KOPT-K1 (cell line): ENCODE data around the gene ADTRP.

Experiments used
- H3K27ac ChIP-seq: fragments of 200-600 bp; sonication (generic); 2 replicates; pipeline ENCODE4 v1.5.1; 2016; ENCODE audit warnings: antibody characterized with exemption, mild to moderate bottlenecking, low read depth, low read length; ENCODE audit not compliant: poor library complexity, severe bottlenecking
- H3K36me3 ChIP-seq: fragments of 200-600 bp; sonication (generic); 2 replicates; pipeline ENCODE4 v1.5.1; 2017; ENCODE audit warnings: antibody characterized with exemption, mild to moderate bottlenecking, low read length, moderate library complexity; ENCODE audit not compliant: insufficient read depth
- H3K9me3 ChIP-seq: fragments of 200-600 bp; sonication (generic); 2 replicates; pipeline ENCODE4 v1.5.1; 2017; ENCODE audit warnings: antibody characterized with exemption, low read length, mild to moderate bottlenecking; ENCODE audit not compliant: insufficient read depth, poor library complexity, severe bottlenecking

Gene ADTRP

GRCh38 chr6:11738234-11738633 lies 40.4 kb downstream of the ADTRP start:
- Histone ChIP-seq H3K9me3 (no peaks in the 10 kb centered on the region), H3K27ac (no peak overlapping the region), H3K36me3 (no peaks in the 10 kb centered on the region)

DNA sequence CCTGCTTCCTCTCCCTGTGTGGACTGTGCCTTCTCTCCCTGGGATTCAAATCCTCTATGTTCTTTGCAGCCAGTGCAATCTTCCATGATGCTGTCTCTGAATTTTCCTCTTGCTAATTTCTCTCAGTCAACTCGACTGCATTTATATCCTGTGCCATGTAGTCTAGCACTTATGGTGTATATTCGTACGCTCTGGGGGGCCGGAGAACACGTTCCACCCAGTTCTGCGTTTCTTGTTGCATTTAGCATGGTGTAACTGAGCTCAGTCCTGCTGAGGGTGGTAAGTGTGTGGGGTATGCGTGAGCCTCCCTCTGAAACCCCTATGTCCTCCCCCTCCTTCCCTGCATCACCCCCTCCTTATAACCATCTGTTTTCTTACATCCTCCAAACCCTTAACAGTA lies 42.0 kb downstream of the ADTRP start:
- H3K27ac ChIP-seq = no peak overlapping the region
- no peaks in the 10 kb centered on the region for H3K36me3 ChIP-seq
- no peaks in the 10 kb centered on the region for H3K9me3 ChIP-seq

DNA sequence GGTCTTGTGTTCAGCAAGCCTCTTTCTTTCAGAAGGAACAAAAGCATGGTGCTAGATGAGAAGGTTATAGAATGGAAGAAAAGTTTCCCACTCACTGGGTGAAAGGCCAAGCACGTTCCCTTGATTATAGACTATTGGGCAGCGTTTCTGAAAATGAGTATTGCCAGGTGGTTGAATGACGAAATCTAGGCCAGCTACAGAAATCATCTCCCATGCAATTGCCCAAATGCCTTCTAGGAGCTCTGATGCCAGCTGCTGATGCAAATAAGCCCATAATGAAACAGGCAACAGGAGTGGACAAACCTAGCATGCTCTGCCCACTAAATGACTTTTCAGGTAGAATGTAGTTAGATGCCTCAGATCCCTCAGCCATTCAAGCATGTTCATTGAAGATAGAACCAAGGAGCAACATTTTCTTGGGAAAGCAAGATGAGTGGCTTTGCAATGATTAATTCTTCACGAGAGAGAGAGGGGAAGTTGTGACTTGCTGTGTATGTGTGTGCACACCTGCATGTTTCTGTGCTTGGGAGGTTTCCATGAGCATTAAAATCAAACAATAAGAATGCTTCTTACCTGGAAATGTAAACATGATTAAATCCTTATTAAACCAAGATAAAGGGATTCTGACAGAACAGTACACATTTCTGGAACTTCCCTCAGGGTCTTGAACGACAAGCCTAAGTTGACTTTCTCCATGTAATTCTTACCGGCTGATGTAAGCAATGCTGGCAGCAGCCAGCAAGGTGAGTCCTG lies 43.6 kb downstream of the ADTRP start:
- Histone ChIP-seq H3K36me3 (no peaks in the 10 kb centered on the region), H3K9me3 (no peaks in the 10 kb centered on the region), H3K27ac (no peak overlapping the region)

DNA sequence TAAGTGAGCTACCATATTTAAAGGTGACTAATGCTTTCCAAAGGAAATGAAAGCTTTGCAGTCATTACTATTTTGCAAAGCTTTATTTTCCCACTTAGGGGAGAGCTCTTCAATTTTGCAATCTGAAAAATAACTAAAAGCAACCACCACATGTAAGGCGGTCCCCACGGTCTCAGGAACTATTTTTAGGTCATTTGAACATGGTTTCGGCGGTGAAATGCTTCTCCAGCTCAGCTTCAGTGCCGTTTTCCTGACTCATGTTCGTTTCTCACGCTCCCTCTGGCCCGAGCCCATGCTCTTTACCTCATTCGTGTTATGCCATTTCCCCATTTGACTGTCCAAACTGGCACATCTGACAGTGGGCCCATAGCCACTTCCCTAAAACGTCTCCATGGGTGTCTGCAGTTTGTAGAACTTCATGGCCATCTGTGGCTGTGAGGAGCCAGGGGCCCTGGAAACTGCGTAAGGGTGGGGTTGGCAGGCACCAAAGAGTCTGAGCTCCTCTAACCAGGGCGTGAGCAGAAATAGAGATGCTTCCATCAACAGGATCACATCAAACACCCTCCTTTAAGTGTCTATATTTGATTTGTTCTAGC lies 46.5 kb downstream of the ADTRP start:
- no peak overlapping the region for H3K27ac ChIP-seq
- no peaks in the 10 kb centered on the region for H3K9me3 ChIP-seq
- H3K36me3 ChIP-seq = no peaks in the 10 kb centered on the region

GRCh38 chr6:11731423-11731822 lies 47.2 kb downstream of the ADTRP start:
- Histone ChIP-seq H3K36me3 (no peaks in the 10 kb centered on the region), H3K27ac (no peak overlapping the region), H3K9me3 (no peaks in the 10 kb centered on the region)

DNA sequence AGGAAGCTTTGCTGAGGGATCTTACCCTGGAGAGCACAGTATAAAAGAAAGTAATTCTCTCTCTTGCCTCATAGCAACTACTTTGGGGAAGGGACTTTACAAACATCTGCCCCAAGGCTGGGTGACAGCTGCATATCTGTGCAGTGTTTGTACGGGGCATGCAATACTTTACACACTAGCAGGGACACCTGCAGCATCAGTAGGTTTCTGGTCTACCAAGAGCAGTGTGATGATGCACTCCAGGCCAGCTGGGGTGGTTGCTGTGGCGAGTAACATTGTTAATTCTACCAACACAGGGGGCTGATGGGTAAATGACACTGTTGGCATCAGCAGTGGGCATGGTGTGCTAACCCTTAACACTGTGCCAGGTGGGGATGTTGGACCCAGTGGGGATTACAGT lies 48.0 kb downstream of the ADTRP start:
- Histone ChIP-seq H3K9me3 (no peaks in the 10 kb centered on the region), H3K36me3 (no peaks in the 10 kb centered on the region), H3K27ac (no peak overlapping the region)

GRCh38 chr6:11729076-11729475 lies 49.5 kb downstream of the ADTRP start:
- no peaks in the 10 kb centered on the region for H3K9me3 ChIP-seq
- no peak overlapping the region for H3K27ac ChIP-seq
- H3K36me3 ChIP-seq = no peaks in the 10 kb centered on the region

GRCh38 chr6:11727998-11728961 lies 50.3 kb downstream of the ADTRP start:
- H3K9me3 ChIP-seq = no peaks in the 10 kb centered on the region
- H3K36me3 ChIP-seq = no peaks in the 10 kb centered on the region
- H3K27ac ChIP-seq = no peak overlapping the region

- no peaks in the 10 kb centered on the region for H3K9me3 ChIP-seq
- H3K27ac ChIP-seq = no peak overlapping the region
- H3K36me3 ChIP-seq = no peaks in the 10 kb centered on the region
Measured at GRCh38 chr6:11727346-11727997, 51.1 kb downstream of the ADTRP start.

GRCh38 chr6:11724286-11724685 lies 54.3 kb downstream of the ADTRP start:
- Histone ChIP-seq H3K9me3 (no peaks in the 10 kb centered on the region), H3K27ac (no peak overlapping the region)

DNA sequence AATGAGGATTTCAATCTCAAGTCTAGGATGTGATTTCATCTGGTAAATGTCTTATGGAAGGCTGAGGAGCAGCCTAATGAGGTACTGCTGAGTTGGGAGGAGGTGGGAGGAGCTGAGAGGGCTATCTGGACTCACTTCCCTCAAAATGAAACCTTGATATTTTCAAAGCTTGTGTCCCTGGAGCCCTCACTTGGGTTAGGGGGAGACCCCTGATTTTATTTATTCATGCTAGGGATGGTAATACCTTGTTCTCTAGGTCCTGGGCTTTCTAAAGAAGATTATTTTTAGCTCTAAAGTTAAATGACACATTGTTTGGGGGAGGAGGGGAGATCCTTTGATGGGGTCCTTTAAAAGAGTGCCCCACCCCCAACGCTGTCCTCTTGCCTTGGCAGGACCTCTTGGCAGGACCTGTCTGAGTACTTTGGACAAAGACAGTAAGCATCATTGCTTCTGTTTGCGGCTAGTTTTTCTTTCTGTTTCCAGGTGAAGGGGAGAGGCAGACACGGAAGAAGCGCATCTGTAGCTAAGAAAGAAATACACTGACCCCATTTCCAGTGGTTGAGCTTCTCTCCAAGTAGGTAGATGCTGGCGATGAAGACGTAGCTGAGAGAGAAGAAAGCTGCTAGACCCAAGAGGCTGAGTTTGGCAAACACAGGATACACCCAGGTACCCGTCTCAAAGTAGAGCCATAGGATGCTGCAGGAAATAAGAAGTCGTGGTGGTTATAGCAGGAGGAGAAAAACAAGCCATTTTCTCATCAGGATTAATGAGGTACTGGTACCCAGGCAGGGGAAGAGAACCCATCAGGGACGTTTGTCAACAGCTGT lies 55.6 kb downstream of the ADTRP start:
- Histone ChIP-seq H3K9me3 (no peaks in the 10 kb centered on the region), H3K36me3 (no peaks in the 10 kb centered on the region), H3K27ac (no peak overlapping the region)

More at GRCh38 chr6:11724286-11724685, 54.3 kb downstream of the ADTRP start:
- no peaks in the 10 kb centered on the region for H3K36me3 ChIP-seq

GRCh38 chr6:11722220-11722619 lies 56.4 kb downstream of the ADTRP start:
- Histone ChIP-seq H3K9me3 (no peaks in the 10 kb centered on the region), H3K36me3 (no peaks in the 10 kb centered on the region), H3K27ac (no peak overlapping the region)

DNA sequence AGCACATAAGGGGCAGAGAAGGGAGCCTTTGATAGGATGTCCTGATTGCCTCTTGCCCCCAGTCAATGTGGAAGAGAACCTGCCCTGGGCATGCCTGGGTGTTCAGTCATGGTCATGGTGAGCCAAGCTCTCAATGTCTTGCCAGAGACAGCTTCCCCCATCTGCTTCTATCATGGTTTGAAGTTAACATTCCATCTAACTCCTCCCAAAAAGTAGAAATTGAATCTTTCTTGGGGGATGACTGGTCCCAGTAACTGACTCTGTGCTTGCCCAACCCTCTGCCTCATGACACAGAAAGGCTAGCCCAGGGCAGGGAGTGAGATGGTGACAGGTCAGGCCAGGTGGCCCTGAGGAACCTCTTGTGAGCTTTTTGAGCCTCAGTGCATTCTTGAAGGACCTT lies 60.1 kb downstream of the ADTRP start:
- no peak overlapping the region for H3K27ac ChIP-seq
- H3K36me3 ChIP-seq = no peaks in the 10 kb centered on the region
- H3K9me3 ChIP-seq = no peaks in the 10 kb centered on the region

- Histone ChIP-seq H3K27ac (no peak overlapping the region), H3K36me3 (no peaks in the 10 kb centered on the region), H3K9me3 (no peaks in the 10 kb centered on the region)
Measured at GRCh38 chr6:11718031-11718430, 60.6 kb downstream of the ADTRP start.
